HepG2 (cell line): Measurements from ENCODE around the gene GGA2. TPM values are rescaled to one million over a fixed set of nuclear protein-coding genes. Genes with fewer than 3 reads are reported as not detected.

Experiments
- ARID2 ChIP-seq: sonication (generic); formaldehyde crosslinking; IDR thresholded peaks from 2 replicates; pipeline ENCODE4 v1.8.1; 2022; ENCODE audit warnings: mild to moderate bottlenecking, missing genetic modification reagents, borderline replicate concordance
- EHMT2 ChIP-seq: fragments of 200-600 bp; sonication (generic); IDR thresholded peaks from 2 replicates; pipeline ENCODE4 v1.7.0; 2017; ENCODE audit warnings: antibody characterized with exemption, low read depth, low read length, borderline replicate concordance
- GZF1 ChIP-seq: sonication (generic); formaldehyde crosslinking; IDR thresholded peaks from 2 replicates; pipeline ENCODE4 v1.5.1; 2020; ENCODE audit warnings: mild to moderate bottlenecking, missing genetic modification reagents
- JUND ChIP-seq: sonication (generic); formaldehyde crosslinking; IDR thresholded peaks from 2 replicates; pipeline ENCODE4 v1.8.0; 2022; ENCODE audit warnings: mild to moderate bottlenecking, missing genetic modification reagents
- KMT2B ChIP-seq: IDR thresholded peaks from 2 replicates; pipeline ENCODE4 v1.6.1; 2016; ENCODE audit warnings: missing genetic modification reagents, missing compliant biosample characterization
- RFXAP ChIP-seq: sonication (generic); formaldehyde crosslinking; IDR thresholded peaks from 2 replicates; pipeline ENCODE4 v1.4.0; 2020; ENCODE audit warnings: missing genetic modification reagents, borderline replicate concordance
- RXRA ChIP-seq: sonication (generic); formaldehyde crosslinking; IDR thresholded peaks from 2 replicates; pipeline ENCODE4 v1.5.1; 2020; ENCODE audit warnings: missing genetic modification reagents
- SAP130 ChIP-seq: IDR thresholded peaks from 2 replicates; pipeline ENCODE4 v1.6.1; 2016; ENCODE audit warnings: low read depth
- TOE1 ChIP-seq: sonication (generic); formaldehyde crosslinking; IDR thresholded peaks from 2 replicates; pipeline ENCODE4 v1.4.0; 2020; ENCODE audit warnings: mild to moderate bottlenecking, missing genetic modification reagents
- ZBTB7B ChIP-seq: sonication (generic); formaldehyde crosslinking; IDR thresholded peaks from 2 replicates; pipeline ENCODE4 v1.4.0; 2020; ENCODE audit warnings: missing genetic modification reagents
- ZFY ChIP-seq: sonication (generic); formaldehyde crosslinking; IDR thresholded peaks from 2 replicates; pipeline ENCODE4 v1.4.0; 2020; ENCODE audit warnings: missing genetic modification reagents
- ZNF101 ChIP-seq: sonication (generic); formaldehyde crosslinking; IDR thresholded peaks from 2 replicates; pipeline ENCODE4 v1.4.0; 2020; ENCODE audit warnings: mild to moderate bottlenecking, low read depth, missing genetic modification reagents, borderline replicate concordance
- ZNF350 ChIP-seq: sonication (generic); formaldehyde crosslinking; IDR thresholded peaks from 2 replicates; pipeline ENCODE4 v1.4.0; 2020; ENCODE audit warnings: mild to moderate bottlenecking, low read depth, missing genetic modification reagents, borderline replicate concordance
- ZSCAN29 ChIP-seq: sonication (generic); formaldehyde crosslinking; conservative IDR thresholded peaks from 2 replicates; pipeline ENCODE4 v1.4.0; 2020; ENCODE audit warnings: mild to moderate bottlenecking, missing genetic modification reagents
- ZSCAN31 ChIP-seq: sonication (generic); formaldehyde crosslinking; IDR thresholded peaks from 2 replicates; pipeline ENCODE4 v1.5.0; 2020; ENCODE audit warnings: low read depth, mild to moderate bottlenecking, missing genetic modification reagents
- polyA plus RNA-seq, 8 experiments: library from polyadenylated mRNA; depleted of rRNA in 3 of 8; stranded (reverse) in 7 of 8; unstranded in 1 of 8; fragments of >200 nt; fragmentation: Illumina TruSeq in 4 of 8; extraction: Trizol in 4 of 8; gene quantifications; 2 replicates each; pipeline versions ENCODE4 v1.2.1 to v1.2.3, GENCODE V29; 2011 to 2016; ENCODE audit warnings: low read depth in 4 of 8, missing spikeins in 1 of 8, mixed read lengths in 1 of 8; ENCODE audit not compliant: insufficient read depth in 1 of 8
- total RNA-seq, 5 experiments: library from RNA; depleted of rRNA; stranded (reverse); fragments of >200 nt; fragmentation: Illumina TruSeq; extraction: Trizol; gene quantifications; 2 replicates each; pipeline ENCODE4 v1.2.3, GENCODE V29; 2016; ENCODE audit warnings: low read depth in 1 of 5
- TF ChIP-seq, protein P1 (sequence below): sonication (generic); formaldehyde crosslinking; IDR thresholded peaks from 2 replicates; pipeline ENCODE4 v1.4.0; 2020; ENCODE audit warnings: missing genetic modification reagents, borderline replicate concordance
- TF ChIP-seq, protein P2 (sequence below): IDR thresholded peaks from 2 replicates; pipeline ENCODE4 v1.4.0; 2020; ENCODE audit warnings: mild to moderate bottlenecking, missing genetic modification reagents
- TF ChIP-seq, protein P3 (sequence below): sonication (generic); formaldehyde crosslinking; IDR thresholded peaks from 2 replicates; pipeline ENCODE4 v1.5.1; 2020; ENCODE audit warnings: missing genetic modification reagents, mild to moderate bottlenecking, borderline replicate concordance

Gene GGA2
- total and polyA plus RNA-seq, 2 of the 13 experiments (the other 11 are each of a cell fraction or from before 2014, with no cell fraction given): 51.5 to 69.8 TPM

DNA sequence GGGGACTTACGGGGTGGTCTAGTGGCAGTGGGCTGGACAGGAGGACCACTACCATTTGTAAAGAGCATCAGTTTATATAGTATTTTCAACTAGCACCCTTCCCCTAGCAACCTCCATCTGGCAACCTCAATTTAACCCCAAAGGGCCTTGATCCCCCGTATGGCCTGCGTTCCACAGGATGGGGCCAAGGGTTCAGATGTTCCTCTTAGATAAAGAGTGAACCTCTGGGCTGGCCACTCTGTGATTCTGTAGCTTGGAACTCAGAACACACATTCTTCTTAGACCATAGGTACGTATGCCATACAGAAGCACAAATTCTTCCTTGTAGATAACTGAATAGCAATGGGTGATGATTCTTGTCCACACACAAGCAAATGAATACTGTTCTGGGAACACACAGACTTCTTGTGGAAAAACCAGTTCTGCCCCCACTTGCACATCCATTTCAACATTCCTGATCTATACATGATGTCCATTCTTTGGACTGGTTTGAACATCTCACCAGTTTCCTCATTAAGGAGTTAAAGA is 1.9 kb upstream of the GGA2 start (continued):
- TF ChIP-seq EHMT2 (no peak), KMT2B (no peak), ZFY (CRISPR knock-in tag) (no peak), ZNF101 (no peak), ZSCAN29 (CRISPR knock-in tag) (no peak), ZBTB7B (no peak), RFXAP (CRISPR knock-in tag) (no peak), ZNF350 (CRISPR knock-in tag) (no peak), RXRA (CRISPR knock-in tag) (peak; percentile 20; the same call in 1 of the 2 replicates), SAP130 (0 out of 2 replicates have a peak, but pooled peaks have one; percentile 14), TOE1 (no peak), GZF1 (CRISPR knock-in tag) (no peak), JUND (no peak), ZSCAN31 (0 out of 2 replicates have a peak, but pooled peaks have one; percentile 36), ARID2 (CRISPR knock-in tag) (no peak)
- TF ChIP-seq, protein P1, sequence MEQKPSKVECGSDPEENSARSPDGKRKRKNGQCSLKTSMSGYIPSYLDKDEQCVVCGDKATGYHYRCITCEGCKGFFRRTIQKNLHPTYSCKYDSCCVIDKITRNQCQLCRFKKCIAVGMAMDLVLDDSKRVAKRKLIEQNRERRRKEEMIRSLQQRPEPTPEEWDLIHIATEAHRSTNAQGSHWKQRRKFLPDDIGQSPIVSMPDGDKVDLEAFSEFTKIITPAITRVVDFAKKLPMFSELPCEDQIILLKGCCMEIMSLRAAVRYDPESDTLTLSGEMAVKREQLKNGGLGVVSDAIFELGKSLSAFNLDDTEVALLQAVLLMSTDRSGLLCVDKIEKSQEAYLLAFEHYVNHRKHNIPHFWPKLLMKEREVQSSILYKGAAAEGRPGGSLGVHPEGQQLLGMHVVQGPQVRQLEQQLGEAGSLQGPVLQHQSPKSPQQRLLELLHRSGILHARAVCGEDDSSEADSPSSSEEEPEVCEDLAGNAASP (CRISPR knock-in tag): no peak
- TF ChIP-seq, protein P2, sequence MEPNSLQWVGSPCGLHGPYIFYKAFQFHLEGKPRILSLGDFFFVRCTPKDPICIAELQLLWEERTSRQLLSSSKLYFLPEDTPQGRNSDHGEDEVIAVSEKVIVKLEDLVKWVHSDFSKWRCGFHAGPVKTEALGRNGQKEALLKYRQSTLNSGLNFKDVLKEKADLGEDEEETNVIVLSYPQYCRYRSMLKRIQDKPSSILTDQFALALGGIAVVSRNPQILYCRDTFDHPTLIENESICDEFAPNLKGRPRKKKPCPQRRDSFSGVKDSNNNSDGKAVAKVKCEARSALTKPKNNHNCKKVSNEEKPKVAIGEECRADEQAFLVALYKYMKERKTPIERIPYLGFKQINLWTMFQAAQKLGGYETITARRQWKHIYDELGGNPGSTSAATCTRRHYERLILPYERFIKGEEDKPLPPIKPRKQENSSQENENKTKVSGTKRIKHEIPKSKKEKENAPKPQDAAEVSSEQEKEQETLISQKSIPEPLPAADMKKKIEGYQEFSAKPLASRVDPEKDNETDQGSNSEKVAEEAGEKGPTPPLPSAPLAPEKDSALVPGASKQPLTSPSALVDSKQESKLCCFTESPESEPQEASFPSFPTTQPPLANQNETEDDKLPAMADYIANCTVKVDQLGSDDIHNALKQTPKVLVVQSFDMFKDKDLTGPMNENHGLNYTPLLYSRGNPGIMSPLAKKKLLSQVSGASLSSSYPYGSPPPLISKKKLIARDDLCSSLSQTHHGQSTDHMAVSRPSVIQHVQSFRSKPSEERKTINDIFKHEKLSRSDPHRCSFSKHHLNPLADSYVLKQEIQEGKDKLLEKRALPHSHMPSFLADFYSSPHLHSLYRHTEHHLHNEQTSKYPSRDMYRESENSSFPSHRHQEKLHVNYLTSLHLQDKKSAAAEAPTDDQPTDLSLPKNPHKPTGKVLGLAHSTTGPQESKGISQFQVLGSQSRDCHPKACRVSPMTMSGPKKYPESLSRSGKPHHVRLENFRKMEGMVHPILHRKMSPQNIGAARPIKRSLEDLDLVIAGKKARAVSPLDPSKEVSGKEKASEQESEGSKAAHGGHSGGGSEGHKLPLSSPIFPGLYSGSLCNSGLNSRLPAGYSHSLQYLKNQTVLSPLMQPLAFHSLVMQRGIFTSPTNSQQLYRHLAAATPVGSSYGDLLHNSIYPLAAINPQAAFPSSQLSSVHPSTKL: peak; percentile 17; the same call in 1 of the 2 replicates
- TF ChIP-seq, protein P3, sequence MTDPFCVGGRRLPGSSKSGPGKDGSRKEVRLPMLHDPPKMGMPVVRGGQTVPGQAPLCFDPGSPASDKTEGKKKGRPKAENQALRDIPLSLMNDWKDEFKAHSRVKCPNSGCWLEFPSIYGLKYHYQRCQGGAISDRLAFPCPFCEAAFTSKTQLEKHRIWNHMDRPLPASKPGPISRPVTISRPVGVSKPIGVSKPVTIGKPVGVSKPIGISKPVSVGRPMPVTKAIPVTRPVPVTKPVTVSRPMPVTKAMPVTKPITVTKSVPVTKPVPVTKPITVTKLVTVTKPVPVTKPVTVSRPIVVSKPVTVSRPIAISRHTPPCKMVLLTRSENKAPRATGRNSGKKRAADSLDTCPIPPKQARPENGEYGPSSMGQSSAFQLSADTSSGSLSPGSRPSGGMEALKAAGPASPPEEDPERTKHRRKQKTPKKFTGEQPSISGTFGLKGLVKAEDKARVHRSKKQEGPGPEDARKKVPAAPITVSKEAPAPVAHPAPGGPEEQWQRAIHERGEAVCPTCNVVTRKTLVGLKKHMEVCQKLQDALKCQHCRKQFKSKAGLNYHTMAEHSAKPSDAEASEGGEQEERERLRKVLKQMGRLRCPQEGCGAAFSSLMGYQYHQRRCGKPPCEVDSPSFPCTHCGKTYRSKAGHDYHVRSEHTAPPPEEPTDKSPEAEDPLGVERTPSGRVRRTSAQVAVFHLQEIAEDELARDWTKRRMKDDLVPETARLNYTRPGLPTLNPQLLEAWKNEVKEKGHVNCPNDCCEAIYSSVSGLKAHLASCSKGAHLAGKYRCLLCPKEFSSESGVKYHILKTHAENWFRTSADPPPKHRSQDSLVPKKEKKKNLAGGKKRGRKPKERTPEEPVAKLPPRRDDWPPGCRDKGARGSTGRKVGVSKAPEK: no peak
